Measurements from ENCODE around the gene SH3RF2. TPM values are rescaled to one million over a fixed set of nuclear protein-coding genes. Genes with fewer than 3 reads are reported as not detected.

Gene SH3RF2
- total RNA-seq, 6 experiments from 2014 or later: 0.43 to 1.7 (median 0.66) TPM

DNA sequence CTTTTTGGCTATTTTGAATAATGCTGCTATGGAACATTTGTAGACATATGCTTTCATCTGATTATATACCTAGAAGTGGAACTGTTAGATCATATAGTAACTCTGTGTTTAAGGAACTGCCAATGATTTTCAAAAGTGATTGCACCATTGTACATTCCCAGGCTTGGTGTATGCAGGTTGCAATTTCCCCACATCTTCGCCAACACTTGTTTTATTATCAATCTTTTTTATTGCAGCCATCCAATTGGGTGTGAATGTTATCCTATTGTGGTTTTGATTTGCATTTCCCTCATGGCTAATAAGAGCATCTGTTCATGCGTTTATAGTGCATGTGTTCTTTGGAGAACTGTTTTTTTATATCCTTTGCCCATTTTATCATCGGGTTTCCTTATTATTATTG lies 87.7 kb downstream of the SH3RF2 start:
- no peaks in the 10 kb centered on the region for H3K9me3 Mint-ChIP-seq
- H3K36me3 Mint-ChIP-seq (ENCODE audit: low read depth): no peaks in the 10 kb centered on the region
- DNase-seq: no peak
- H3K4me1 Mint-ChIP-seq (ENCODE audit: low read depth): peaks cover 20% of the 10 kb centered on the region
- no peak overlapping the region for H3K27ac Mint-ChIP-seq
- H3K4me3 Mint-ChIP-seq: no peak overlapping the region
- H3K27me3 Mint-ChIP-seq (ENCODE audit: insufficient read depth): peaks cover 1% of the 10 kb centered on the region
- no peak for TF ChIP-seq CTCF (IDR thresholded peaks at IDR 0.05)

GRCh38 chr5:146025114-146025680 lies 88.8 kb downstream of the SH3RF2 start:
- Mint-ChIP-seq H3K4me3 (no peak overlapping the region), H3K9me3 (no peaks in the 10 kb centered on the region), H3K27me3 (ENCODE audit: insufficient read depth) (peaks cover 5% of the 10 kb centered on the region), H3K4me1 (ENCODE audit: low read depth) (peaks cover 16% of the 10 kb centered on the region), H3K27ac (no peak overlapping the region), H3K36me3 (ENCODE audit: low read depth) (no peaks in the 10 kb centered on the region)
- DNase-seq: no peak
- no peak for TF ChIP-seq CTCF (IDR thresholded peaks at IDR 0.05)

DNA sequence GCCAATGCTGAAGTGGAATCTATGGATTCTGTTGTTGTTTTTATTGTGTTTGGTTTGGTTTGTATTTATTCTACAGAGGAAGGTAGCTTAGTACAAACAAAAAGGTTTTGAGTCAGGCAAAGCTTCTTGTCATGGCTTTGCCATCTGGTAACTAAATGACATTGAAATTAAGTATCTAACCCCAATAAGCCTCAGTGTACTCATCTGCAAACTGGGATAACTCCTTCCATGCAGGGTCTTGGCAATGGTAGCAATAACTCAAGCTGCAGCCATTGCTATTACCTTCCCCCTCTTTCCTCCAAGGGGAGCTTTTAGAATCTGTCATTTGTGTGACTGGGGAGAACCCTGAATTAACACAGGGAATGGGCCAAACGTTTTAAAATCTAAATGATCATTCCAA lies 89.3 kb downstream of the SH3RF2 start:
- peaks cover 5% of the 10 kb centered on the region for H3K27me3 Mint-ChIP-seq (ENCODE audit: insufficient read depth)
- no peak overlapping the region for H3K27ac Mint-ChIP-seq
- DNase-seq: no peak

DNA sequence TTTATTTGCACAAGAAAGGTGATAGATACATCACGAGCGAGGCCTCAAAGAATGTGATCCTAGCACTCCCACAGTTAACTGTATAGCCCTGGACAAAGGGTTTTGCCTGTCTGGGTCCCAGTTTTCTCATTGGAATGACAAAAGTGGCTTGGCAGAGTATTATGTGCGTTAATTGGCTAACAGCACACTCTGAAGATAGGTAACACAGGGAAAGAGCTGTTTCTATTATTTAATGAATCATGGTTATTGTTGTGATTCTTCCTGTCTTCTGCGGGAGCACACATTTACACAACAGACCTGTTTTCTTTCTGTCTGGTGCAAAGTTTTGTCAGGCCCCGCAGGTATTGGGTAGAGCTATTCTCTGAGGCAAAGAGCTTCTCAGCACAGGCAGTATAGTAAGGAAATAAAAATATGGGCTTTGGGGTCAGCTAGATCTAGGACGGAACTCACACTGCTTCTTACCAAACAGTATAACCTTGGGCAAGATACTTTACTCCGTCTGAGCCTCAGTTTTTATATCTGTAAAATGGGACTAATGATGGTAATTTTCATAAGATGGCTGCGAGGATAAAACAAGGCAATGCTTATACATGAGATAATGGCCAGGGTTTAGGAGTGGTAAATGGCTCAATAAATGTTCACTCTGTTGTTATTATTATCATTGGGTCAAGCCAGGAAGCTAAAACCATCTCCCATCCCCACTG lies 90.1 kb downstream of the SH3RF2 start:
- TF ChIP-seq CTCF (IDR thresholded peaks at IDR 0.05): no peak
- H3K4me3 Mint-ChIP-seq: no peak overlapping the region
- no peak for DNase-seq

More for the DNA sequence above, 89.3 kb downstream of the SH3RF2 start:
- Mint-ChIP-seq H3K4me3 (no peak overlapping the region), H3K36me3 (ENCODE audit: low read depth) (no peaks in the 10 kb centered on the region), H3K4me1 (ENCODE audit: low read depth) (peaks cover 14% of the 10 kb centered on the region), H3K9me3 (no peaks in the 10 kb centered on the region)
- TF ChIP-seq CTCF (IDR thresholded peaks at IDR 0.05): no peak

DNA sequence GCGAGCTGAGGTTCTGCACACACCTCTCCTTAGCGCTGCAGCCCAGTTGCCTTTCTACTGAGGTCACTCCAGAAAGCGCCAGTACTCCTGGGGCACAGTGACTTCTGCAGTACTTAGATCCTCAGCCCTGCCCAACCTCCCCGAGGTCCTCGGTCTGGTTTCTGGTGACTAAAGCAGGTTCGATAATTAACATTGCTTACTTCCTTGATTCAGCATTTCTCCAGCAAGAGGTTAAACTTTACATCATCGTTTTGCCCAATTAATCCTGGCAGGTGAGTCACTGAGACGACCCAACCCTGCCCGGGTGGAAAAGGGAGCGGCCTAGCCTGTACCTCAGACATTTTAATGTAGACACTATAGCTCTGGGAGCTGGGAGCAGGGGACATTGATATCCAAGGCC lies 91.4 kb downstream of the SH3RF2 start:
- H3K36me3 Mint-ChIP-seq (ENCODE audit: low read depth): no peaks in the 10 kb centered on the region
- TF ChIP-seq CTCF (IDR thresholded peaks at IDR 0.05): no peak
- no peak overlapping the region for H3K27ac Mint-ChIP-seq
- H3K4me1 Mint-ChIP-seq (ENCODE audit: low read depth): peaks cover 12% of the 10 kb centered on the region; the same call in 1 of the 2 replicates
- no peaks in the 10 kb centered on the region for H3K9me3 Mint-ChIP-seq
- H3K27me3 Mint-ChIP-seq (ENCODE audit: insufficient read depth): peaks cover 16% of the 10 kb centered on the region
- H3K4me3 Mint-ChIP-seq: no peak overlapping the region
- DNase-seq: no peak

More for the DNA sequence above, 90.1 kb downstream of the SH3RF2 start:
- Mint-ChIP-seq H3K27ac (no peak overlapping the region), H3K9me3 (no peaks in the 10 kb centered on the region), H3K36me3 (ENCODE audit: low read depth) (no peaks in the 10 kb centered on the region), H3K4me1 (ENCODE audit: low read depth) (peaks cover 12% of the 10 kb centered on the region; the same call in 1 of the 2 replicates), H3K27me3 (ENCODE audit: insufficient read depth) (peaks cover 11% of the 10 kb centered on the region)

All from HFFc6 (cell line).